Measurements from ENCODE around the gene THRB.

The THRB gene

GRCh38 chr3:24490151-24490550, 4.5 kb downstream of the THRB start:
- DNase-seq (ENCODE audit: low read depth in 2 of 2): no peak

DNA sequence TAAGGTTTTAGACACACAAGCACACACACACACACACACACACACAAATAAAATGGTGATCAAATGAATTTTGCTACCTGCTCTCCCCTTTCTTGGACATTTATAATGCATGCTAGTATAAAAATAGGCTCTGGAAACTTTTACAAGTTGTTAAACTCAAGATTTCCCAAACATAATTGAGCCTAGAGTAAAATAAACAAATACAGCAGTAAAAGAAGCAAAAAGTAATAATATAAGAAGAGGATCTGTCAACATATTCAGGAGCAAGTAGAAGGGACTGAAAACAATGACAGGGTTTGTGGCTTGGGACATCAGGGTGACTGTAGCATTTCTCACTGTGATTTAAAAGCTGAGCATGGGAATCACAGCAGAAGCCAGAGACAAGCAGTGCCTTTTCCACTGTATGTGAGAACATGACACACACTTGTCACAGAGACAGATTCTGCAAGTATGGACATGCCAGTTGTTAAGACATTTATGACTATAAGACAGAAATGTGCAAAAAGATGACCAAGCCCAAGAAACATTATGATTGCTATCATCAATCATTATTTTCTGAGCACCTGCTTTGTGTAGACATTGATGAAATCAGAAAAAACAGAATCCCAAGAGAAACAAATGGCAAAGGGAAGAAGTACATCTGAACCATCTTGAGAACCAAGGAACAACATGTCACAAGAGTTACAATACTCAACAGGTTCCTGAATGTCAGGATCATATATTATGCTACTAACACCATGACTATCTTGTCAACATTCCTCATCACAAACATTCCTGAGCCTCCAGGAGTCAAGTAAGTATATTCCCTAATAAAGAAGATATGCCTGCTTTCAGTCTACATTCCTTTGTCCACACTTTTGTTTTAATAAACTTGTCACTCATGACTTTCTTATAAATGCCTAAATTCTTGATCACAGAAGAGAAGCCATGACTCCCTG, 7.1 kb downstream of the THRB start:
- DNase-seq (ENCODE audit: low read depth in 2 of 2): no peak

DNA sequence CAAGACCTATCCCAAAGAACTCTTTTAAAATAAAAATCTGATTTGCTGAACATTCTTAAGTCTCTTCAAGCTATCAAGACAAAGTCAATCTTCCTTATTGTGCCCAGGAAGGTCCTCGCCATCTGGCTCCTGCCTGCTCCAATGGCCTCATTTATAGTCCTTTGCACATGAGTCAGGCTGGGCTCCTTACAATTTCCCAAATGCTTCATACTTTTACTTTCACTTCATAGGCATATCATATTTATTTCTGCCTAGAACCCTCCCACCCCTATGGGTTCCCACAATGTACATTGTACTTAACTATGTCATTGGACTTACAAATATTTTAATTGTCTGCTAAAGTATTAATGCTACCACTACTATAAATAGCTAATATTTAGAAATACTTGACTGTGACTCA, 9.1 kb downstream of the THRB start:
- DNase-seq (ENCODE audit: low read depth in 2 of 2): no peak

DNA sequence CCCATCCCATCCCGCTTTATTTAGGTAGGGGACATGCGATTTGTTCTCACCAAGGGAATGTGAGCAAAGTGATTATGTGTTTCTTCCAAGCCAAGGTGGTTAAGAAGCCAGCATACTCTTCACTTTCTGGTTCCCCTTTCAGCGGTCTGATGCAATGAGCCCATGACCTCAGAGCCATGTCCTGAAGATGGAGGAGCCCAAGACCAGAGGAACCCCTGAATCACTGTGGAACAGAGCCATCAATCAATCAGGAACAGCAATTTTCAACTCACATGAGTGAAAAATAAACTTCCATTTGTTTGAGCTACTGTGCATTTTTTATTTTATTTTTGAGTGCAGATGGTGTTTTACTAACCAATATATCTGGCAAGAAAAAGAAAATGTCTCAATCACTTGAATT, 10.8 kb downstream of the THRB start:
- no peak for DNase-seq (ENCODE audit: low read depth in 2 of 2)

- no peak for DNase-seq (ENCODE audit: low read depth in 2 of 2)
Measured at GRCh38 chr3:24482096-24482705, 12.4 kb downstream of the THRB start.

DNA sequence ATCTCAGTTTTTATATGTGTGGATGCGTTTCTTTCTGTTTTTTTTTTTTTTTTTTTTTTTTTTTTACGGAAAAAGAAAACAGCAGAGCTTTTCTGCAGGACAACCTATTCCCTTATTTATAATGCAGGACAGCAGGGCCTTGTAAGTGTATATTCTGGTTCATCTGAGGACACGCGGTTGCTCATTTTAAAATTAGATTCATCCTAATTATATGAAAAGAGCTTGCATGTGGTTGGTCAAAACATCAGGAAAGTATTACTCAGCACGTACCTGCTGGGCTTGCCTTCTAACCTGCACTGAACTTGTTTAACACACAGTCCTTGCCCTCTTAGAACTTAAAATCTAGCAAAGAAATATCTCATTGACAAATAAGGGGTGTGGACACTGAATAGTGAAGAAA, 13.5 kb downstream of the THRB start:
- DNase-seq (ENCODE audit: low read depth in 2 of 2): no peak

- no peak for DNase-seq (ENCODE audit: low read depth in 2 of 2)
Measured at GRCh38 chr3:24480497-24480896, 14.2 kb downstream of the THRB start.

- no peak for DNase-seq (ENCODE audit: low read depth in 2 of 2)
Measured at GRCh38 chr3:24479816-24480215, 14.8 kb downstream of the THRB start.

DNA sequence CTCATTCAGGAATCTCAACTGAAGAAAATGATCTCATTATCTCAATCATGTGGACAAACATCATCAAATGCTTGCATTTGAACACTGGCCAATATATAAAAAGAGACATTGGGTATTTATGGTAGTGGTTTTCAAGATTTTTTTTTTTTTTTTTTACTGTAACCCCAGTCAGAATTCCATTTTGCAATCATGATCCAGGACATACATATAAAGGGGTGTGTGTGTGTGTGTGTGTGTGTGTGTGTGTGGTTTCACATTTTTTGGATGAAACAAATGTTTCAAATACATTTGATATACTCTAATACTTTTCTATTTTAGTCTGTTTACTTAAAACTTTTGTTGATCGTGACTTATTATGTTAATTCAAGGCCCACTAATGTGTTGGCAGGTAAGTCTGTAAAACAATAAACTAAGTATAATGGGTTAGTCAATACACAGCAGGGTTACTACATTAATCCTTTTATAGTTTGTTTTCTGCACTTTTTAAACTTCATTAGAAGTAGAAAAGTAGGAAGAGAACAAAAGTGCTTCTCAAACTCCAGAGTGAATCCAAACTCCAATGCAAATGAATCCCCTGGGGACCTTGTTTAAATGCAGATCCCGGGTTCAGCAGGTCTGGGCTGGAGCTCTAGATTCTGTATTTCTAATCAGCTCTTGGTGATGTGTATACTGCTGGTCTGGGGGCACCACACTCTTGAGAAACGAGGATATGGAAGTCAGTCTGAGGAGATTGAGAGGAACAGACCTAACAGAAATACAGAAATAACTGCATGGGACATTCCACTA, 17.6 kb downstream of the THRB start:
- no peak for DNase-seq (ENCODE audit: low read depth in 2 of 2)

- no peak for DNase-seq (ENCODE audit: low read depth in 2 of 2)
Measured at GRCh38 chr3:24475925-24476324, 18.7 kb downstream of the THRB start.

- no peak for DNase-seq (ENCODE audit: low read depth in 2 of 2)
Measured at GRCh38 chr3:24474862-24475261, 19.8 kb downstream of the THRB start.

DNA sequence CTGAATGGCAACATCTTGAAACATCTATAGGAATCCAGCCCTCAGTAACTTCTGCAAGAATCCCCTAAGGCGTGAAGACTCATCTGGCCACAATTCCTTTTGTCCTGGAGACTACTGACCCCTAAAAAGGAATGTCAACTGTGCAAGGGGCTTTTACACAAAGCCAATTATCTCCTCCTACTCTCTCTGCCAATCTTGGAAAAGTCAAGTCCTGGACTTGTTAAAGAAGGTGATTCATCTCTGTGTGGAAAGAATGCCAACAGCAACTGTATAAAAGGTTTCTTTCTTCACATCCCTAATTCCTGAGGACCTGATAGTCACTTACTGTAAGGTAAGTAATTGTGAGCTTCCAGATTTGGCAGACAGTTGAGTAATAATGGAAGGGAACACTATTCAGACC, 22.3 kb downstream of the THRB start:
- DNase-seq (ENCODE audit: low read depth in 2 of 2): no peak

DNA sequence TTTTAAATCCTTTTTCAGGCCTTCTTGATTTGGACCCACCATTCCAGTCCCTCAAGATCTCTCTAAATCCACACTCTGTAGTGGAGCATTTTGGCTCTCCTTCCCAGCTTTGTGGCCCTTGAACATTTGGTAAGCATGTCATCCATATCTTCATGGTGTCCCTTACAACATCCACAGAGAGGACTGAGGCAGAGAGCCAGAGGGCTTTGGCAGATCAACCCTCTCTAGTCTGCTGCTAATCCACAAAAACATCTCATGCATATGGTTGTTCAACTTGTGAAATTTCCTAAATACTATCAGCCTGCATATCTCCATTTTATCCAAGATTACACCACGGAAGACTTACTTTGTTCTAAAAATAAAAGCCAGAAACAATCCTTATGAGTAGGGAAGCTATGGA, 23.2 kb downstream of the THRB start:
- no peak for DNase-seq (ENCODE audit: low read depth in 2 of 2)

DNA sequence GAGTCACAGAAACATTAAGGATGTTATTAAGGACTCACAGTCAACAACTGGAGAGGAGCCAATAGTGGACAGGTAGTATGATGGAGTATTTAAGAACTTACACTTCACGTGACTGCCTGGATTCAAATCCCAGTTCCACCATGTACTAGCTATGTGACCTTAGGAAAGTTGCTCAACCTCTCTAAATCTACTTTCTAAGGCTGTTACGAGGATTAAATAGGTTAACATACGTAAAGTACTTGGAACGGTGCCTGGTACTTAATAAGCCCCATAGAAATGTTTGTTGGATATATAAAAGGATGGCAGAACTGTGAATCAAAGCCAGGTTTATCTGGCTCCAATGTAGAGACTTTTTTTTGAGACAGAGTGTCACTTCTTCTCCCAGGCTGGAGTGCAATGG, 24.4 kb downstream of the THRB start:
- no peak for DNase-seq (ENCODE audit: low read depth in 2 of 2)

DNA sequence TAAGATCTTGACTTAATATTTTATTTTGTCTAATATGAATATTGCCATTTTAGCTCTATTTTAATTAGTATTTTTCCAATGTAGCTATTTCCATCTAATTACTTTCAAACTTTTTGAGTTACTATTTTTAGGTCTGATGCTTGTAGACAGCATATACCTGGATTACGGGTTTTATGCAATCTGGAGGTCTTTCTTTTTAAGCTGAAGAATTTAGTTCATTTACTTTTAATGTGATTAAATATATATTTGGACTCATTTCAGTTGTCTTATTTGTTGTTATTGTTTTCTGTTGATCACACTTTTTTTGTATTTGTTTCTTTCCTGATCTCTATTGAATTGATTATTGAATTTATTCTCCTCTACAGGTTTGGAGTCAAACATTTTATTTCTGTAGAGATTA, 30.3 kb downstream of the THRB start:
- DNase-seq (ENCODE audit: low read depth in 2 of 2): no peak

DNA sequence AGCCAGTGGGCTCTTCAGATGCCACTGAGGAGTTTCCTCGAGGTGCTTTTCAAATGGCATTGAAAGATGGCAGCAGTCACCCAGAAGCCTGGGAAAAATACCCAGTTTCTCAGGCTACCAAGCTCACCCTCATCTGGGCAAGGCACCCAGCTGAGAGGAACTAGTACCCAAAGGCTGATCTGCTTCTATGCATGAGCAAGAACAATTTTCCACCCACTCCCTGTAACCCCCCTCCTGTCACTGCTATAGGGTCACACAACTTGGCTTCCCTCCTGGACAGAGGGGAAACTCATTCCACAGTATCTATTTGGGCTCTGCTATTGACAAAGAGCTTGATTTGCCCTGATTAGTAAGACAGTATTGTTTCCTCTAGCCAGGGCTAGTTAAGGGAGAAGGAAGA, 31.9 kb downstream of the THRB start:
- DNase-seq (ENCODE audit: low read depth in 2 of 2): no peak

DNA sequence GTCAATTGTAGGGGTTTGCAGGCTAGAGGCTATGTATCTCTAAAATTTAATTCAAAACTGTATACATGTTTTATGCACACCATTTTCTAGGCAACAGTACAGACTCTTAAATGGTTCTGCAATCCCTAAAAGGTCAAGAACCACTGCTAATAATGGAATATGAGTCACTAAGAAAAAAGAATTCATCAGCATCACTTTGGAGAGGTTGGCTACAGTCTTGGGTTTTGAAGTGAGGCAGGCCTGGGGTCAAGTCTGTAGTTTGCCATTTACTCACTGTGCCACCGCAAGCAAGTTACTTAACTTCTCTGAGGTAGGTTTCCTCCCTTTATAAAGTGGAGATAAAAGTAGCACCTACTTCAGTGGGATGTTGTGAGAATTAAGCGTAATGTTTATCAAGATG, 33.7 kb downstream of the THRB start:
- no peak for DNase-seq (ENCODE audit: low read depth in 2 of 2)

- no peak for DNase-seq (ENCODE audit: low read depth in 2 of 2)
Measured at GRCh38 chr3:24457719-24458118, 36.9 kb downstream of the THRB start.

DNA sequence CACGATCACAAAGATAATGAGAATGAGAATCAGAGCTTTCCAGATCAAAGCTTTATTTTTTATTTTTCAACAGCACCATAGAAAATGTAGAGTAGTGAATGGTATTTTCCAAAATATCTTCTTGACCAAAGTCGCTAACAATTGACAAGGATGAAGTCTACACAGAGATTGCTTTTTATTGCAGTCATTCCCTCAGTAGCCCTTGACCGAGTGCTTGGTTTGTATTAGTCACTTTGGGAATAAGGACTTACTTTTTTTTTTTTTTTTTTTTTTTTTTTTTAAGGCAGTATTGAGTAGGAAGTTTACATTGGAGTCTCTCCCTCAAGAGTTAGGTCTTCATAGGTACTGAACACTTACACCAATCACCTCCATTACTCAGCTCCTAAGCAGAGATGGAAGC, 39.8 kb downstream of the THRB start:
- DNase-seq (ENCODE audit: low read depth in 2 of 2): no peak

DNA sequence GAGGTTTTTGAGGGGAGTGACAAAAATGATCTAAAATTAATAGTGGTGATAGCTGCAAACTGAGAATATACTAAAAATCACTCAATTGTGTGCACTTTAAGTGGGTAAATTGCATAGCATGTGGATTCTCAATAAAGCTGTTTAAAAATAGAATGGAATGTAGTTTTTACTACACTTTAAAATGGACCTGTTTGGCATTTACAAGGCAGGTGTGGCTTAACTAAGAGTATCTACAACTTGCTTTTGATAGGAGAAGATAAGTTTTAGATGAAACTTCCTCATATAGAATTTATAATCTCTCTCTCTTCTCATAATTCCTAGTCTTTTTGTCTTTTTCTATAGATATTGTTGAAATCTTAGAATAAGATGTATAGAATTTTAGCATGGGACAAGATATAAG, 40.3 kb downstream of the THRB start:
- DNase-seq (ENCODE audit: low read depth in 2 of 2): no peak

- DNase-seq (ENCODE audit: low read depth in 2 of 2): no peak
Measured at GRCh38 chr3:24451461-24452099, 43.1 kb downstream of the THRB start.

Data from activated CD4-positive, alpha-beta T cell treated with anti-CD3 and anti-CD28 coated beads for 24 hours (primary cell).